Adrenal gland (tissue), 5 donors: Measurements from ENCODE around the gene GALNT16.

Experiments
- POLR2A ChIP-seq, 2 donors: fragments of 450-650 bp; IDR thresholded peaks; one replicate each; pipeline ENCODE4 v1.6.1; 2017; ENCODE audit warnings: antibody characterized with exemption in 2 of 2, mild to moderate bottlenecking in 2 of 2, moderate library complexity in 1 of 2
- TF ChIP-seq, protein P1 (sequence below), 6 experiments: fragments of 450-650 bp in 4 of 6; fragments of 200-600 bp in 2 of 6; sonication (generic) in 1 of 6; IDR thresholded peaks; 1 replicate in 5 of 6; 2 replicates in 1 of 6; pipeline versions ENCODE4 v1.5.1 to v1.8.0; 2016 to 2021; ENCODE audit warnings: antibody characterized with exemption in 6 of 6, mild to moderate bottlenecking in 2 of 6, moderate library complexity in 1 of 6
- donor health status: DM: no; HTN: no; CAD: no.

- TF ChIP-seq, protein P1, sequence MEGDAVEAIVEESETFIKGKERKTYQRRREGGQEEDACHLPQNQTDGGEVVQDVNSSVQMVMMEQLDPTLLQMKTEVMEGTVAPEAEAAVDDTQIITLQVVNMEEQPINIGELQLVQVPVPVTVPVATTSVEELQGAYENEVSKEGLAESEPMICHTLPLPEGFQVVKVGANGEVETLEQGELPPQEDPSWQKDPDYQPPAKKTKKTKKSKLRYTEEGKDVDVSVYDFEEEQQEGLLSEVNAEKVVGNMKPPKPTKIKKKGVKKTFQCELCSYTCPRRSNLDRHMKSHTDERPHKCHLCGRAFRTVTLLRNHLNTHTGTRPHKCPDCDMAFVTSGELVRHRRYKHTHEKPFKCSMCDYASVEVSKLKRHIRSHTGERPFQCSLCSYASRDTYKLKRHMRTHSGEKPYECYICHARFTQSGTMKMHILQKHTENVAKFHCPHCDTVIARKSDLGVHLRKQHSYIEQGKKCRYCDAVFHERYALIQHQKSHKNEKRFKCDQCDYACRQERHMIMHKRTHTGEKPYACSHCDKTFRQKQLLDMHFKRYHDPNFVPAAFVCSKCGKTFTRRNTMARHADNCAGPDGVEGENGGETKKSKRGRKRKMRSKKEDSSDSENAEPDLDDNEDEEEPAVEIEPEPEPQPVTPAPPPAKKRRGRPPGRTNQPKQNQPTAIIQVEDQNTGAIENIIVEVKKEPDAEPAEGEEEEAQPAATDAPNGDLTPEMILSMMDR (IDR thresholded peaks at IDR 0.05) = no peak
- no peak for TF ChIP-seq POLR2A (IDR thresholded peaks at IDR 0.05)
These were observed 115.2 kb downstream of the GALNT16 start for GRCh38 chr14:69375182-69375581.
